ENCODE measurements around the gene CNPY2. TPM values are rescaled to one million over a fixed set of nuclear protein-coding genes. Genes with fewer than 3 reads are reported as not detected.

CNPY2 gene
- total RNA-seq (10 to 100 TPM; 32.8 to 40.2 (median 33.8) TPM), polyA plus RNA-seq (10 to 100 TPM; 45.4 to 73.5 (median 65.0) TPM)
- long read RNA-seq, donor 1, transcript CNPY2-201 (6 exons, 1,214 nt), result major isoform, 5 of 12 reads
- long read RNA-seq, donor 1, partial matches to known transcripts, result 1 of 12 reads
- long read RNA-seq, donor 1, other reads (novel, unspliced or antisense), result 1 of 12 reads
- long read RNA-seq, donor 2, transcript CNPY2-206 (3 exons, 817 nt), result minor isoform, 11 of 29 reads
- long read RNA-seq, donor 2, transcript CNPY2-201 (6 exons, 1,214 nt), result major isoform, 14 of 29 reads
- long read RNA-seq, donor 2, partial matches to known transcripts, result 0 of 29 reads
- long read RNA-seq, donor 2, other reads (novel, unspliced or antisense), result 4 of 29 reads

DNA sequence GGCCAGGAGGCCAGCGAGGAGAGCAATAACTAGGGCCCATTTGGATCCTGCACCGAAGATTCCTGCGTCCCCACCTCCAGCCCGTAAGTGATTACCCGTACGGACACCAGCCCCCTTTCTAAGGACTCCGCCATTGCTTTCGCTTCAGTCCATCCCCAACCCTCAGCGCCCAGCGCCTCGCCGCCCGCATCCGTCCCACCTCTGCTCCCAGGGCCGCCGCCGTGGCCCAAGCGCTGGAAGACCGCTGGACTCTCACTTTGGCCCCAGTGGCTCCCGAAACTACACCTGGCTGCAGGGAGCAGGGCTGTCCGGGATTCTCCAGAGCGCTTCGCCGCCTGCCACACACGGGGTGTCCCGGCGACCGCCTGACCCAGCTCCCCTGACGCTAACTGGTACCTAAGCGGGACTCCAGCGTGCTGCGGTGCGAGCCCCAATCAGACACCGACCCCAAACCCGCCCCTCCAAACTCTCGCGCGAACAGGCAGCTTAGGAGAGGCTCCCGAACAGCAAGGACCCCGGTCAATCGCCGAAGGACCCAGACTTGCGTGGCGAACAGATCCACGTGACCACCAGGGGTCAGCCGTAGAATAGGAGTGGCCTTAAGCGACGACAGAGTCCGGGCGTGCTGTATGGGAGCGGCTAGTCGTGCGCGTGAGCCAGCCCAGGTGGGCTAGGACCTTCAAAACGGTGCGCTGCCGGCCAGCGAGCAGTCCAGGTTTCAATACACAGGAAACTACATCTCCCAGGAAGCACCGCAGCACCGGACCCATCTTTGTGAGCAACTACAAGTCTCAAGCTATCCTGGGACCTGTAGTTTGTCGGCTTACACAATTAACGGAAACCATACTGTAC is at the start of gene CNPY2:
Gene CNPY2, minus strand, starts transcription at position 367 of the 852 bp plus-strand sequence. CDS start 771 bp downstream, outside the sequence.
- Histone ChIP-seq H3K36me3 (ENCODE audit: insufficient read depth in 1 of 2, low read depth in 1 of 2) (peaks cover 9 to 69% of the 10 kb centered on the region in 2 donors), H3K27ac (peak within 1 kb of the TSS; percentile 96), H3K9me3 (no peaks in the 10 kb centered on the region), H3K4me3 (peak within 1 kb of the TSS; percentile 93), H3K4me1 (peaks cover 13% of the 10 kb centered on the region), H3K27me3 (ENCODE audit: insufficient read depth in 3 of 3, low read length in 2 of 3) (no peaks in the 10 kb centered on the region)
- intact Hi-C loops (cut with DNase I), result no loop called here
- peak; percentile 97 to 98 for DNase-seq
- TF ChIP-seq CTCF (IDR thresholded peaks at IDR 0.05), result peak; percentile 20
- ATAC-seq, result peak; percentile 92 to 93 (median 92)
- WGBS, 3 donors, result 0 to 1% (median 0%) methylated on average over 60 to 62 of the region's 62 CpGs

- no peak for TF ChIP-seq CTCF (IDR thresholded peaks at IDR 0.05)
- intact Hi-C loops (cut with DNase I), result loop anchor here (5.0 kb wide), 2 partner anchors 85 to 100 kb away; partner anchors contain the start of gene TIMELESS (in 1 of the 2)
- ATAC-seq (no peak), DNase-seq (no peak)
- Histone ChIP-seq H3K36me3 (ENCODE audit: insufficient read depth in 1 of 2, low read depth in 1 of 2) (peaks cover 0 to 3% of the 10 kb centered on the region in 2 donors), H3K9me3 (no peaks in the 10 kb centered on the region), H3K27ac (no peak within 1 kb of the TSS), H3K4me3 (no peak within 1 kb of the TSS), H3K27me3 (ENCODE audit: insufficient read depth in 3 of 3, low read length in 2 of 3) (no peaks in the 10 kb centered on the region), H3K4me1 (peaks cover 8% of the 10 kb centered on the region)
- WGBS, 3 donors, result 87 to 90% (median 88%) methylated on average over 10 of the region's 10 CpGs
Measured at GRCh38 chr12:56362130-56363059, 46.6 kb upstream of the CNPY2 start, which contains the start of gene APOF. Gene APOF (minus strand): TSS chr12:56362857. CDS start chr12:56362745, 112 bp downstream.

DNA sequence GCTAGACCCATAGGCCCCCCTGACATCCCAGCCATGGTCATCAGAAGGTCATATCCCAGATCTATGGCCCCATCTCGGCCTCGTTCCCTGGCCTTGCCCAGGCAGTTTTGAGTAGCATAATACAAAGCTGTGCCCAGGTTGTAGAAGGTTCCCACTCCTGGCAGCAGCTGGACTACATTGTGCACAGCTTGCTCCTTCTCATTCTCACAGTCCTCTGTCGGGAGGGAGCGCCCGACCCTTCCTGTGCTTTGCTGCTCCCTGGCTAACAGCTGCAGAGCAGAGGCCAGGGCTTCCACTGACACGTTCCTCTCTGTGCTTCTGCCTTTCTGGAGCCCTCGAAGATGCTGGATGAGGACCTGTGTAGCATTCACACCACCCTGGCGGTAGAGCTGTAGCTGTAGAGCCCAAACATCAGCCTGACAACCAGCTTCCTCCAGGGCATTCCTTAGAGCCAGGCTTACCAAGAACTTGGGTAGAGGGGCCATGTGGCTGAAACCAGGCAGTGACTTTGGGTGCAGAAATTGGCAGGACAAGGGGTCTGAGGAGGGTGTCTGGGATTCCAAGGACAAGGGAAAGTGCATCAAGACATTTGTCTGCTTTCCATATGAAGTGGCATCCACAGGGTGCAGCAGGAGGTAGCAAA is 45.8 kb upstream of the CNPY2 start:
- intact Hi-C loops (cut with DNase I), result loop anchor here (5.0 kb wide), 2 partner anchors 86 to 101 kb away; partner anchors contain the start of gene TIMELESS (in 1 of the 2)
- Histone ChIP-seq H3K9me3 (no peaks in the 10 kb centered on the region), H3K4me3 (no peak overlapping the region), H3K36me3 (ENCODE audit: insufficient read depth in 1 of 2, low read depth in 1 of 2) (peaks cover 0 to 6% of the 10 kb centered on the region in 2 donors), H3K4me1 (peaks cover 8% of the 10 kb centered on the region), H3K27me3 (ENCODE audit: insufficient read depth in 3 of 3, low read length in 2 of 3) (no peaks in the 10 kb centered on the region), H3K27ac (no peak overlapping the region)
- no peak for DNase-seq
- no peak for ATAC-seq
- 61 to 71% (median 66%) methylated on average over 8 of the region's 8 CpGs for WGBS, 3 donors
- TF ChIP-seq CTCF (IDR thresholded peaks at IDR 0.05), result no peak

Data from psoas muscle (tissue), 8 donors.